ENCODE results near the gene TULP4.
"Not testable (repeated sequence)": the region's sequence is repeated elsewhere in the genome, so short reads cannot be mapped to it uniquely, and the experiment has no call there.

TULP4 gene

GRCh38 chr6:158295976-158296853 lies 16.1 kb upstream of the TULP4 start:
- not testable (repeated sequence) for DNase-seq (ENCODE audit: low read depth)

GRCh38 chr6:158296854-158297324 lies 15.4 kb upstream of the TULP4 start:
- DNase-seq (ENCODE audit: low read depth): not testable (repeated sequence)

GRCh38 chr6:158297657-158298056 lies 14.6 kb upstream of the TULP4 start:
- not testable (repeated sequence) for DNase-seq (ENCODE audit: low read depth)

- DNase-seq (ENCODE audit: low read depth): not testable (repeated sequence)
These were observed 11.7 kb upstream of the TULP4 start for GRCh38 chr6:158300306-158301143.

- DNase-seq (ENCODE audit: low read depth): not testable (repeated sequence)
These were observed 10.7 kb upstream of the TULP4 start for GRCh38 chr6:158301561-158301960.

- not testable (repeated sequence) for DNase-seq (ENCODE audit: low read depth)
These were observed 10.0 kb upstream of the TULP4 start for GRCh38 chr6:158302195-158302796.

GRCh38 chr6:158303210-158303731 lies 9.0 kb upstream of the TULP4 start:
- no peak for DNase-seq (ENCODE audit: low read depth)

- no peak for DNase-seq (ENCODE audit: low read depth)
These were observed 8.0 kb upstream of the TULP4 start for GRCh38 chr6:158304254-158304653.

- no peak for DNase-seq (ENCODE audit: low read depth)
These were observed 2.5 kb upstream of the TULP4 start for GRCh38 chr6:158309814-158310213.

- no peak for DNase-seq (ENCODE audit: low read depth)
These were observed 1.1 kb upstream of the TULP4 start for GRCh38 chr6:158311193-158311592.

GRCh38 chr6:158311626-158312025 lies 639 bp upstream of the TULP4 start:
- no peak for DNase-seq (ENCODE audit: low read depth)

GRCh38 chr6:158312672-158313397 lies 570 bp downstream of the TULP4 start:
- no peak for DNase-seq (ENCODE audit: low read depth)

GRCh38 chr6:158313989-158314388 lies 1.7 kb downstream of the TULP4 start:
- DNase-seq (ENCODE audit: low read depth): no peak

GRCh38 chr6:158314737-158315136 lies 2.5 kb downstream of the TULP4 start:
- no peak for DNase-seq (ENCODE audit: low read depth)

GRCh38 chr6:158316022-158316421 lies 3.8 kb downstream of the TULP4 start:
- no peak for DNase-seq (ENCODE audit: low read depth)

GRCh38 chr6:158321960-158322359 lies 9.7 kb downstream of the TULP4 start:
- DNase-seq (ENCODE audit: low read depth): no peak

GRCh38 chr6:158322400-158322723 lies 10.1 kb downstream of the TULP4 start:
- no peak for DNase-seq (ENCODE audit: low read depth)

- DNase-seq (ENCODE audit: low read depth): no peak
These were observed 10.7 kb downstream of the TULP4 start for GRCh38 chr6:158322724-158323560.

GRCh38 chr6:158323561-158323958 lies 11.3 kb downstream of the TULP4 start:
- DNase-seq (ENCODE audit: low read depth): no peak

- no peak for DNase-seq (ENCODE audit: low read depth)
These were observed 11.9 kb downstream of the TULP4 start for GRCh38 chr6:158324136-158324535.

- no peak for DNase-seq (ENCODE audit: low read depth)
These were observed 14.9 kb downstream of the TULP4 start for GRCh38 chr6:158327211-158327610.

All from stimulated activated CD8-positive, alpha-beta memory T cell treated with anti-CD3 and anti-CD28 coated beads, Interleukin-4, amount 100 ng/mL, for 24 hours (primary cell).